Colonic mucosa (tissue), 4 donors: ENCODE results near the gene TCEA2. TPM values are rescaled to one million over a fixed set of nuclear protein-coding genes. Genes with fewer than 3 reads are reported as not detected.

Experiments
- DNase-seq: peaks from one replicate; pipeline ENCODE4 v3.0.0-alpha.2; 2020
- H3K27ac ChIP-seq: fragments of 200-600 bp; one replicate; pipeline ENCODE4 v1.8.0; 2021
- H3K27me3 ChIP-seq: fragments of 200-600 bp; one replicate; pipeline ENCODE4 v1.8.0; 2021
- H3K36me3 ChIP-seq: fragments of 200-600 bp; one replicate; pipeline ENCODE4 v1.8.0; 2021
- H3K4me1 ChIP-seq: fragments of 200-600 bp; one replicate; pipeline ENCODE4 v1.8.0; 2021; ENCODE audit warnings: mild to moderate bottlenecking
- H3K4me3 ChIP-seq: fragments of 200-600 bp; one replicate; pipeline ENCODE4 v1.8.0; 2021
- H3K9ac ChIP-seq, 2 donors: one replicate each; pipeline ENCODE4 v1.7.0; 2013; ENCODE audit warnings: control low read depth in 2 of 2, low read depth in 2 of 2, low read length in 2 of 2
- H3K9me3 ChIP-seq: fragments of 200-600 bp; one replicate; pipeline ENCODE4 v1.8.0; 2021
- CTCF ChIP-seq: fragments of 200-600 bp; IDR thresholded peaks from one replicate; pipeline ENCODE4 v1.8.0; 2022; ENCODE audit warnings: antibody characterized with exemption, mild to moderate bottlenecking
- intact Hi-C: fragments of 100-400 bp; cut with DNase I; formaldehyde crosslinking; loops from one replicate; pipeline ENCODE4 v1.14.1; 2022
- total RNA-seq, 2 donors: library from RNA; stranded (reverse); fragmentation: NEBNext Ultra II Directional in 1 of 2; extraction: Animal tissue kit (Norgen Biotek cat#: 25700) in 1 of 2; gene quantifications; one replicate each; pipeline ENCODE4 v1.2.1, GENCODE V29; 2021
- donor health status: healthy.
- donor health status: DM: no; HTN: no; CAD: no.
- donor health status: DM: no; HTN: no; CAD: no.

Gene TCEA2
- total RNA-seq, 2 donors from 2014 or later: 7.3 to 11.8 TPM

GRCh38 chr20:64038565-64039292, 24.3 kb upstream of the TCEA2 start:
- H3K4me1 ChIP-seq: peaks cover 6% of the 10 kb centered on the region
- peaks cover 42% of the 10 kb centered on the region for H3K27me3 ChIP-seq
- no peak overlapping the region for H3K9ac ChIP-seq
- intact Hi-C loops: no loop called here
- H3K4me3 ChIP-seq: peak overlapping the region; percentile 53
- TF ChIP-seq CTCF: peak; percentile 66
- H3K9me3 ChIP-seq: no peaks in the 10 kb centered on the region
- no peaks in the 10 kb centered on the region for H3K36me3 ChIP-seq
- peak; percentile 78 for DNase-seq
- H3K27ac ChIP-seq: no peak overlapping the region

- DNase-seq: no peak
- Histone ChIP-seq H3K27ac (no peak overlapping the region), H3K9ac (peak overlapping the region in 1 of 2 donors; percentile 4), H3K4me3 (peak overlapping the region; percentile 53), H3K4me1 (peaks cover 6% of the 10 kb centered on the region), H3K9me3 (no peaks in the 10 kb centered on the region), H3K27me3 (peaks cover 42% of the 10 kb centered on the region), H3K36me3 (no peaks in the 10 kb centered on the region)
- intact Hi-C loops: no loop called here
- TF ChIP-seq CTCF: no peak
Observed at GRCh38 chr20:64039293-64040160, 23.5 kb upstream of the TCEA2 start.

GRCh38 chr20:64040231-64041039, 22.6 kb upstream of the TCEA2 start:
- Histone ChIP-seq H3K4me1 (peaks cover 6% of the 10 kb centered on the region), H3K27me3 (peaks cover 42% of the 10 kb centered on the region)
- TF ChIP-seq CTCF: no peak

GRCh38 chr20:64041040-64041780, 21.8 kb upstream of the TCEA2 start:
- peaks cover 6% of the 10 kb centered on the region for H3K4me1 ChIP-seq
- no peak overlapping the region for H3K9ac ChIP-seq
- peaks cover 43% of the 10 kb centered on the region for H3K27me3 ChIP-seq
- TF ChIP-seq CTCF: no peak
- H3K9me3 ChIP-seq: no peaks in the 10 kb centered on the region
- H3K4me3 ChIP-seq: no peak overlapping the region
- H3K36me3 ChIP-seq: no peaks in the 10 kb centered on the region
- intact Hi-C loops: no loop called here
- H3K27ac ChIP-seq: no peak overlapping the region
- DNase-seq: no peak

More at GRCh38 chr20:64040231-64041039, 22.6 kb upstream of the TCEA2 start:
- H3K9ac ChIP-seq: peak overlapping the region in 1 of 2 donors; percentile 12
- no peak overlapping the region for H3K27ac ChIP-seq
- no peaks in the 10 kb centered on the region for H3K36me3 ChIP-seq
- no peak overlapping the region for H3K4me3 ChIP-seq
- no peaks in the 10 kb centered on the region for H3K9me3 ChIP-seq
- no peak for DNase-seq
- intact Hi-C loops: no loop called here

GRCh38 chr20:64041781-64042053, 21.3 kb upstream of the TCEA2 start:
- H3K4me1 ChIP-seq: peaks cover 6% of the 10 kb centered on the region
- peaks cover 43% of the 10 kb centered on the region for H3K27me3 ChIP-seq
- H3K4me3 ChIP-seq: no peak overlapping the region
- intact Hi-C loops: no loop called here
- H3K9me3 ChIP-seq: no peaks in the 10 kb centered on the region
- no peak for TF ChIP-seq CTCF
- H3K9ac ChIP-seq: peak overlapping the region in 1 of 2 donors; percentile 50
- DNase-seq: no peak
- no peak overlapping the region for H3K27ac ChIP-seq
- no peaks in the 10 kb centered on the region for H3K36me3 ChIP-seq
